ENCODE measurements around the gene PPP2CA.
A peak's percentile ranks its signal among the peaks of the same experiment; 100 is the strongest.

The PPP2CA gene

DNA sequence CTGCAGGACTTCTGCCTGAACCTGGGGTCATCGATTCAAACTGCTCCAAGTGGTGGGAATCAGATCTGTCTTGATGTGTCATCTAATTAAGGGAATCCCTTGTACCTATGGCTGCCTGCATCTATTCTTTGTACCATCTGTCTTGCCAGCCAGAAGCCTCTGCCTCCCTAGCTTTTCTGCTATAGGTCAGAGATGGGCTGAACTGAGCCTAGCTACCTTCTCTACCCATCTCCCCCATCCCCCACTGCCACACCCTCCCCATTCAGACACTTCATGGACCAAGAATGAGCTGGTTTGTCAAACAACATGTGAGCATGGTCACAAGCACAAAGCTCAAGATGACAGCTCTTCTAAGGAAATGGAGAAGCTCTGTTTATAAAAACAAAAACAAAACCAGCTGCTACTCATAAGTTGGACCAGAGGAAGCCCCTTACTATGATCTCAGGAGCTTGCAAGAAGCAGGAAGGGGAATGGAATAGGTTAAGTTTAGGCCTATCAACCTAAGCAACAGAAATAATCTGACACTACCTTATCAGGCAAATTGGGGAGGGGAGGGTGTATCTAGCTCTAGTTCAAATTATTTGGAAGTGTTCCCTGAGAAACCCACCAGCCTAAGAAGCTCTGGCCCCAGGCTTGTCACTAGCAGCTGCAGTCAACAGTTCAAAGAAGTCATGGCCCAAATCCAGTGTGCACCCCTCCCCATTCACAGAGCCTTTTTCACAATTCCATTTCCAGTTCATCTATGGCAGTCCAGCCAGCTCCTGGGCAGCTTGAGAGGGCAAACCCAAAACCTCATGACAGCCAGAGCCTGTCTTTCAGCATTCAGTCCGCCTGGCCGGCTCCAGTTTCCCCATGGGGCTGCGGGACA lies 79.0 kb downstream of the PPP2CA start:
- no peak for DNase-seq

DNA sequence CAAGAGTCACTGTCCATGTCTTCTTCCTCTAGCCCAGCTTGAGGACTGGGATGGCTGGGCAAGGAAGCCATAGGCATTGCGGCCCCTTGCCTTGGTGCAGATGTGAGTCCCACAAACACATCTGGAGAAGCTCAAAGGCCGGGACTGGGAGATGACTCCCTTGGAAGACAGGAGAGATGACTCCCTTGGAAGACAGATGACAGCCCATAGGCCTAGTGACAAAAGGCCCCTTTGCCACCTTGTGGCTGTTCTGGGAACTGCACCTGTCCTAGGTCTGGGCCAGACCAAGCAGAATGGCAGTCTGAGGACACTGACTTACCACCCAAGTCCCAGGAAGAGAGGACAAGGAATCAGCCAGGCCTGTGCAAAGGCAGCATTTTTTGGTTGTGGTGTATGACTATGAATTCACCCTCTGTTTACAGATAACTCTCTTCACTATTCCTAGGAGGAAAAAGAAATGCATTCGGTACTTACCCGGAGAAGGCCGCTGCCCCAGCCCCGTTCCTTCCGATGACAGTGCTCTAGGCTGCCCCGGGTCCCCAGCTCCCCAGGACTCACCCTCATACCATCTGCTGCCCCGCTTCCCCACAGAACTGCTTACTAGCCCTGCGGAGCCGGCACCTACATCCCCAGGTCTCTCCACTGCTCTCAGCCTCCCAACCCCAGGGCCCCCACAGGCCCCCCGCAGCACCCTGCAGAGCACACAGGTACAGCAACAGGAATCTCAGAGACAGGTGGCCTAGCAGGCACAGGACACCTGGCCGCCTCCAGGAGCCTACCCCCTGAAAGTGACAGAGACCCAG lies 79.9 kb downstream of the PPP2CA start:
- DNase-seq, result peak in 1 of 2 experiments; percentile 39

DNA sequence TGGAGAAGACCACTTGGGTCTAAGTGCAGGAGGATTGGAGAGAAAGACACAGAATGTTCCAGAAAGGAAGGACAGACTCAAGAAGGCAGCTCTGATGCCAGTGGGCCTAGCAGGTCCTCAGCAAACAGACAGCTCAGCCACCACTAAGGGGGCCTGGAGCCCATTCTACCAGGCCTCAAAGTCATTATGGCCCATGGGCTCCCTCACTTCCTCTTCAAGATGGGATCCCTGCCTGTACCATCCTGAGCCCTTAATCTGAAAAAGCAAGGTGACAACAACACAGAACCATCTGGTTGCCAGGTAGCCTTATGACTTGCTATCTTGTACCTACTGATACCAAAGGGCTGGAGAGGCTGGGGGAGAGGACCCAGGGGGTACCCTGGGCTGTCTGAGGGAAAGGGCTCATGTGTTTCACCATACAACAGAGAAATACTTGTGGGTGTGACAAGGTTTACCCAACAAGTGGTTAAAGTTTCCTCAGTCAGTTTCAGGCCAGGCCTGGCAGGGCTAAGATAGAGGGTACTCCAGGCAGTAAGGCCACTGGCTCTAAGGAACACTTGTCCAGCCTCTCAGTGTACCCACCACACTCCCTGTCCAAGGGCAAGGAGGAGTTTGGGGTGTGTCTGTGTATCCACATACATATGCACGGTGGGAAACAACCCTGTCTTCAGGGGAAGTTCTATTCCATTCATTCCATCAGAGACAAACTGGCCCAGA lies 80.7 kb downstream of the PPP2CA start:
- no peak for DNase-seq

All from NCI-H1930 (cell line).